HuH-7.5 (cell line): ENCODE data around the gene ENTPD3.

Experiments used
- DNase-seq: peaks from one replicate; pipeline ENCODE4 v3.0.0; 2011; ENCODE audit warnings: low spot score

Gene ENTPD3

GRCh38 chr3:40404591-40405198, 17.7 kb downstream of the ENTPD3 start:
- DNase-seq = no peak

- DNase-seq = no peak
Observed at GRCh38 chr3:40407007-40407406, 20.0 kb downstream of the ENTPD3 start.

- DNase-seq = no peak
Observed at GRCh38 chr3:40407611-40408010, 20.6 kb downstream of the ENTPD3 start.

GRCh38 chr3:40414270-40414669, 27.3 kb downstream of the ENTPD3 start:
- no peak for DNase-seq

- no peak for DNase-seq
Observed at GRCh38 chr3:40417845-40418543, 31.0 kb downstream of the ENTPD3 start.

GRCh38 chr3:40422861-40423260, 35.9 kb downstream of the ENTPD3 start:
- DNase-seq = no peak

GRCh38 chr3:40427045-40427669, 40.2 kb downstream of the ENTPD3 start:
- DNase-seq = no peak

- DNase-seq = no peak
Observed at GRCh38 chr3:40432793-40433192, 45.8 kb downstream of the ENTPD3 start.

GRCh38 chr3:40437889-40438288, 50.9 kb downstream of the ENTPD3 start:
- DNase-seq = no peak

GRCh38 chr3:40445062-40445461, 58.1 kb downstream of the ENTPD3 start:
- DNase-seq = no peak

GRCh38 chr3:40445880-40446279, 58.9 kb downstream of the ENTPD3 start:
- DNase-seq = no peak

GRCh38 chr3:40450438-40450837, 63.5 kb downstream of the ENTPD3 start:
- no peak for DNase-seq

GRCh38 chr3:40451551-40451950, 64.6 kb downstream of the ENTPD3 start:
- no peak for DNase-seq

GRCh38 chr3:40452057-40452456, 65.1 kb downstream of the ENTPD3 start:
- DNase-seq = no peak

GRCh38 chr3:40452562-40452875, 65.5 kb downstream of the ENTPD3 start:
- no peak for DNase-seq

GRCh38 chr3:40452876-40453730, 66.1 kb downstream of the ENTPD3 start:
- DNase-seq = peak; percentile 97

GRCh38 chr3:40453933-40454332, 66.9 kb downstream of the ENTPD3 start:
- DNase-seq = no peak

GRCh38 chr3:40455328-40455727, 68.3 kb downstream of the ENTPD3 start:
- no peak for DNase-seq

GRCh38 chr3:40456279-40456939, 69.4 kb downstream of the ENTPD3 start:
- no peak for DNase-seq

- peak; percentile 94 for DNase-seq
Observed at GRCh38 chr3:40456940-40457823, 70.2 kb downstream of the ENTPD3 start, which contains the start of gene RPL14. Gene RPL14, plus strand, starts transcription at chr3:40457339. Its CDS starts 133 bp downstream, at chr3:40457472.

GRCh38 chr3:40458473-40458872, 71.5 kb downstream of the ENTPD3 start:
- no peak for DNase-seq
